Panc1 (cell line): ENCODE data around the gene NECAB2. TPM values are rescaled to one million over a fixed set of nuclear protein-coding genes. Genes with fewer than 3 reads are reported as not detected.

Experiments used
- ATAC-seq: fragments of 200-7000 bp; cut with Tn5 transposase; 2 replicates; pipeline ENCODE4 v1.9.1; 2020; ENCODE audit warnings: mild to moderate bottlenecking, moderate library complexity
- BruUV-seq: library from RNA; stranded (reverse); fragments of 400-500 nt; replicated peaks from 2 replicates; lab custom pipeline; 2021; lab: Mats Ljungman, UMichigan
- CTCF ChIA-PET: fragments of 300-600 bp; sonication (Branson Sonifier 250); formaldehyde crosslinking; loops from one replicate; lab custom pipeline; 2022; ENCODE audit warnings: antibody characterized with exemption; lab: Charles Lee
- POLR2A ChIA-PET: fragments of 300-600 bp; sonication (Branson Sonifier 250); formaldehyde crosslinking; loops from one replicate; lab custom pipeline; 2022; ENCODE audit warnings: antibody characterized with exemption; lab: Charles Lee
- DNase-seq: peaks from one replicate; pipeline ENCODE4 v3.0.0-alpha.2; 2010; ENCODE audit warnings: low read depth, low spot score
- H3K27ac ChIP-seq: 2 replicates; pipeline ENCODE4 v1.5.1; 2011; ENCODE audit warnings: mild to moderate bottlenecking, low read length, inconsistent platforms
- H3K27me3 ChIP-seq: fragments of 200-500 bp; sonication (Bioruptor generic); 2 replicates; pipeline ENCODE4 v1.6.0; 2014; ENCODE audit warnings: low read length, inconsistent platforms; ENCODE audit not compliant: control insufficient read depth, insufficient read depth
- H3K36me3 ChIP-seq: fragments of 200-500 bp; sonication (Bioruptor generic); 2 replicates; pipeline ENCODE4 v1.5.1; 2014; ENCODE audit warnings: inconsistent platforms, mild to moderate bottlenecking, low read length, moderate library complexity; ENCODE audit not compliant: control insufficient read depth, insufficient read depth
- H3K4me1 ChIP-seq: 2 replicates; pipeline ENCODE4 v1.5.1; 2011; ENCODE audit warnings: inconsistent platforms, mild to moderate bottlenecking, low read length, moderate library complexity; ENCODE audit not compliant: control insufficient read depth, insufficient read depth
- H3K4me3 ChIP-seq, 2 experiments: 2 replicates each; pipeline ENCODE4 v1.5.1; 2011 to 2012; ENCODE audit warnings: low read depth in 2 of 2, low read length in 2 of 2, mild to moderate bottlenecking in 2 of 2, inconsistent platforms in 1 of 2, moderate library complexity in 1 of 2
- H3K9me3 ChIP-seq: fragments of 200-500 bp; sonication (Bioruptor generic); 2 replicates; pipeline ENCODE4 v1.5.1; 2014; ENCODE audit warnings: low read depth, mild to moderate bottlenecking, inconsistent platforms, low read length, moderate library complexity; ENCODE audit not compliant: control insufficient read depth, insufficient read depth
- CTCF ChIP-seq: fragments of 450-650 bp; IDR thresholded peaks from 2 replicates; pipeline ENCODE4 v1.5.1; 2017; ENCODE audit warnings: mild to moderate bottlenecking
- TCF7L2 ChIP-seq: IDR thresholded peaks from 2 replicates; pipeline ENCODE4 v1.6.1; 2011; ENCODE audit warnings: mild to moderate bottlenecking, low read depth, low read length, inconsistent platforms
- in situ Hi-C: cut with HindIII; loops from 2 replicates; pipeline ENCODE4 v1.10.0; 2016; ENCODE audit warnings: low sequenced_read_pairs, low pct_unique_long_range_greater_than_20kb
- intact Hi-C: fragments of 100-400 bp; cut with micrococcal nuclease; formaldehyde crosslinking; loops from one replicate; pipeline ENCODE4 v1.10.0; 2022; ENCODE audit not compliant: unreplicated experiment
- total RNA-seq: library from RNA; stranded (reverse); gene quantifications from one replicate; pipeline ENCODE4 v1.2.1, GENCODE V29; 2021; ENCODE audit not compliant: unreplicated experiment
- TF ChIP-seq, protein P1 (sequence below), 2 experiments: IDR thresholded peaks; 2 replicates each; pipeline ENCODE4 v1.6.1; 2011 to 2012; ENCODE audit warnings: low read depth in 2 of 2, control low read depth in 1 of 2, low read length in 1 of 2, mild to moderate bottlenecking in 1 of 2, moderate library complexity in 1 of 2; ENCODE audit not compliant: insufficient read depth in 1 of 2

Gene NECAB2
- total RNA-seq, 1 experiment from 2014 or later, result 0.33 TPM

DNA sequence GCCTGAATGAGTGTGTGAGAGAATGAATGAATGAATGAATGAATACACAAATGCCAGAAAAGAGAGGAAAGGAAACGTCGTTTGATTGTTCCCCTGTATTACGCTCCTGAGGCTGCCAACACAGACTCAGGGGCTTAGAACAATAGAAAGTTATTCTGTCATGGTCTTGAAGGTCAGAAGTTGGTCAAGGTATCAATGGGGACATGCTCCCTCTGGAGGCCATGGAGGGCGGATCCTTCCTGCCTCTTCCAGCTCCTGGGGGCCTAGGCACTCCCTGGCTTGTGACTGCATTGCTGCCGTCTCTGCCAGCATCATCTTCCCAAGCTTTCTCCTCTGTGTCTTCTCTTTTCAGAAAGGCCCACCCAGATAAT, 76.1 kb downstream of the NECAB2 start:
- in situ Hi-C loops, result no loop called here

DNA sequence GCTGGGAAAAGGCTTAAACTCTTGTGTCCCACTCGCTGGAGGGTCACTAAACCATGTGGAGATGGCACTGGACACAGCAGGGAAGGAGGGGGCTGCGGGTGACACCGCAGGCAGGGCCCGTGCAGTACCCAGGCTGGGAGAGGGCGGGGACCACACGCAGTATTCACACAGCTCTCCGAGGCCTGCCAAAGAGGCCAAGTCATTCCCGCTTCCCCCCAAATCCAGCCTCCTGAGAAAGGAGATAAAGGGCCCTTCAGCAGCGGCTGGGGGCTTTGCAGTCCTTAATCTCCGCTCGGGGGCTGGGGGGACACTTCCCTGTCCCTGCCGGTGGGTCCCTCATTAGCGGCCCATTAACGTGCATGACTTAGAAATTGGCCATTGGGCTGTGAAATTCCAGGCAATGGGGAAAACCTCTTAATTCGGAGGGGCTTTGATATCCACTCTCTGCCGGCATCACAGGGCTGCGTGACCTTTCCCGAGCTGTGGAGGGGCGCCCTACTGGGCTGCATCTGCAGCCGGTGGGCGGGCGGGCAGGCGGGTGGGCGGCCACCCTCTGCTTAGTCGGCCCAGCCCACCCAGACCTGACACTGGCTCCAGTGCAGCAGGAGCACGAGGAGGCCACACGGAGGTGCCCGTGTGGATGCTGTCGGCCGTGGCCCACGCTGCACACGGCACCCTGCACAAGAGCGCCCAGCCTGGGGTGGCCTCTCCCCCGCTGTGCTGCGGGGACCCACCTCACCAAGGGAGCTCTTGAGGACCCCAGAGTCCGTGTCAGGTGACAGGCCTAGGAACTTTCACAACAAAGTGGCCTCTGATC, 77.2 kb downstream of the NECAB2 start:
- Histone ChIP-seq H3K9me3 (no peaks in the 10 kb centered on the region), H3K27ac (no peak overlapping the region), H3K4me3 (no peak overlapping the region), H3K36me3 (no peaks in the 10 kb centered on the region), H3K4me1 (no peaks in the 10 kb centered on the region), H3K27me3 (no peaks in the 10 kb centered on the region)
- no peak for ATAC-seq
- no peak for DNase-seq
- BruUV-seq, result no TSS peak
- POLR2A ChIA-PET, result interaction anchor here (0.6 kb wide), 1 partner anchor 31 kb away, joined by 3 read pairs; no protein-coding TSS in a partner anchor
- TF ChIP-seq, protein P1, sequence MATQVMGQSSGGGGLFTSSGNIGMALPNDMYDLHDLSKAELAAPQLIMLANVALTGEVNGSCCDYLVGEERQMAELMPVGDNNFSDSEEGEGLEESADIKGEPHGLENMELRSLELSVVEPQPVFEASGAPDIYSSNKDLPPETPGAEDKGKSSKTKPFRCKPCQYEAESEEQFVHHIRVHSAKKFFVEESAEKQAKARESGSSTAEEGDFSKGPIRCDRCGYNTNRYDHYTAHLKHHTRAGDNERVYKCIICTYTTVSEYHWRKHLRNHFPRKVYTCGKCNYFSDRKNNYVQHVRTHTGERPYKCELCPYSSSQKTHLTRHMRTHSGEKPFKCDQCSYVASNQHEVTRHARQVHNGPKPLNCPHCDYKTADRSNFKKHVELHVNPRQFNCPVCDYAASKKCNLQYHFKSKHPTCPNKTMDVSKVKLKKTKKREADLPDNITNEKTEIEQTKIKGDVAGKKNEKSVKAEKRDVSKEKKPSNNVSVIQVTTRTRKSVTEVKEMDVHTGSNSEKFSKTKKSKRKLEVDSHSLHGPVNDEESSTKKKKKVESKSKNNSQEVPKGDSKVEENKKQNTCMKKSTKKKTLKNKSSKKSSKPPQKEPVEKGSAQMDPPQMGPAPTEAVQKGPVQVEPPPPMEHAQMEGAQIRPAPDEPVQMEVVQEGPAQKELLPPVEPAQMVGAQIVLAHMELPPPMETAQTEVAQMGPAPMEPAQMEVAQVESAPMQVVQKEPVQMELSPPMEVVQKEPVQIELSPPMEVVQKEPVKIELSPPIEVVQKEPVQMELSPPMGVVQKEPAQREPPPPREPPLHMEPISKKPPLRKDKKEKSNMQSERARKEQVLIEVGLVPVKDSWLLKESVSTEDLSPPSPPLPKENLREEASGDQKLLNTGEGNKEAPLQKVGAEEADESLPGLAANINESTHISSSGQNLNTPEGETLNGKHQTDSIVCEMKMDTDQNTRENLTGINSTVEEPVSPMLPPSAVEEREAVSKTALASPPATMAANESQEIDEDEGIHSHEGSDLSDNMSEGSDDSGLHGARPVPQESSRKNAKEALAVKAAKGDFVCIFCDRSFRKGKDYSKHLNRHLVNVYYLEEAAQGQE (IDR thresholded peaks at IDR 0.05; ENCODE audit: insufficient read depth in 1 of 2, low read depth in 2 of 2, low read length in 1 of 2), result no peak
- TF ChIP-seq TCF7L2, result no peak
- in situ Hi-C loops (no loop called here), intact Hi-C loops (no loop called here)
- CTCF ChIA-PET, result no interaction called here

More for the DNA sequence above, 76.1 kb downstream of the NECAB2 start:
- DNase-seq (no peak), ATAC-seq (peak; percentile 76)
- Histone ChIP-seq H3K9me3 (no peaks in the 10 kb centered on the region), H3K27ac (no peak overlapping the region), H3K27me3 (no peaks in the 10 kb centered on the region), H3K4me1 (no peaks in the 10 kb centered on the region), H3K36me3 (no peaks in the 10 kb centered on the region), H3K4me3 (no peak overlapping the region)
- no TSS peak for BruUV-seq
- intact Hi-C loops, result no loop called here
- TF ChIP-seq, protein P1 (IDR thresholded peaks at IDR 0.05; ENCODE audit: insufficient read depth in 1 of 2, low read depth in 2 of 2, low read length in 1 of 2), result no peak
- peak; percentile 66 for TF ChIP-seq CTCF
- ChIA-PET CTCF (interaction anchor here (1.0 kb wide), 1 partner anchor 90 kb away, joined by 6 read pairs; no protein-coding TSS in a partner anchor), POLR2A (no interaction called here)
